ENCODE measurements around the gene ALDOC. TPM values are rescaled to one million over a fixed set of nuclear protein-coding genes. Genes with fewer than 3 reads are reported as not detected.
"Not testable (repeated sequence)": the region's sequence is repeated elsewhere in the genome, so short reads cannot be mapped to it uniquely, and the experiment has no call there.

The ALDOC gene
- 43.5 and 46.9 TPM in 2 replicates for total RNA-seq (2014; rRNA removed; shearing (Covaris generic))

DNA sequence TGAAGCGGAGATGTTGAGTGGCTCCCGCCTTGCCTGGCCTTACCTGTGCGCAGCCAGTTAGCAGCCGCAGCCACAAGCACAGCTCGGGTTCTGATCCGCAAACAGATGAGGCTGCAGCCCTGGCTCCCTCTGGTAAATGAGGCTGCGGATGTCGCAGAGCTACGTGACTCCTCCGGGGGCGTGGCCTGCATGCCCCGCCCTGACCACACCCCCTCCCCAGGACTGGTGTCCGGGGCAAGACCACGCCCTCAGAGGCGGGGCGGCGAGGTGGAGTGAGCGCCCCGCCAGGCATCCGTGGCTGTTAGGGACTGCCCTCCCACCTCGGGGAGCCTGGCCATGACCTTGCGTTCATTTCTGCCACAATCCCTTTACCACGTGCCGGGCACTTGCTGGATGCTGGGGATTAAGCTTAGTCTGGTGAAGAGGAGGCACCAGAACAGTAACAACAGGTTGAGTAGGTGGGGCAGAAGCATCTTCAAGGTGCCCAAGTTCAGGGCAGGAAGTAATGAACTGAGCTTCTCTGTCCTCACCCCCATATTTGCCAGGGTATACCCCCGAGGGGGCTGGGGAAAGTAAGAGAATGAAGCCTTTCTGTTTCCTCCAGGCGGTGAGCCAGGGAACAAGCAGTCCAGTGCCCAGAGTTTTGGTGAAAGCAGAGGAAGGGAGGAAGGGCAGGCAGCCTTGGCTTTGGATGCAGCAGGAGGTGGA is at the start of gene ALDOC:
ALDOC (minus strand) TSS at position 138 of the 708 bp plus-strand sequence. CDS start 1,363 bp downstream, outside the sequence.
- peak; percentile 93 for DNase-seq (ENCODE audit: low spot score)

DNA sequence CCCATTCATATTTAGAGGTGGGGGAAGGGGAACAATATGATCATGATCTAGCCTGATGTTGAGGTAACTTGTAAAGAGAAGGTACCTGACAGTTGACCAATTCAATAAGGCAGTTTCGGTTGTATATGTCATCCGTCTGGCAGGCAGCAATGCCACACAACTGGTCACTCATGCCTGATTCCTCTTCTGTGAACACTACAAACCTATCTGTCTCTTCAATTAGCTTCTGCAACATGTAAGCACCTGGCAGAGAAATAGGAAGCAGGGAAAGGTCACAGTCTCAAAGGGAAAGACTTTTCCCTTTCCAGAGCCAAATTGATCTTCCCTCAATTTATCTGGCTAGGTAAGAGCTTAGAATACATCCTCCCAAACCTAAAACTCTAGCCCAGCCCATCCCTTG is 47.5 kb upstream of the ALDOC start:
- DNase-seq (ENCODE audit: low spot score): no peak

DNA sequence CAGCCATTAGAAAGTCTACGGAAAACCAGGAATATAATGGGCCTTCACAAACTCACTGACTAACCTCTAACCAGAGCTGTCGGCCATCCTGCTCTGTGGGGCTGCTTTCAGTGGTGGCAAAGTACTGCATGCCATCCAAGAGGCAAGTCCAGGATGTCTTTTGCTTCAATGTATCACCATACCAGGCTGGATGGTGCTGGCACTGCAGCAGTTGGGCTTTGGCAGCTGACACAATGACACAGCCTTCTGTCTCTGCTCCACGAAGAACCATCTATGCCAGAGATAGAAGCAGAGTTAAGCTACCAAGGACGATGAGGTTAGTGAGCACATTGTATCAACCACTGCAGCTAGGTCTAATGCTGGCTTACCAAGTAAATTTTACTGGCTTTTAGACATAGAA is 47.0 kb upstream of the ALDOC start:
- DNase-seq (ENCODE audit: low spot score): no peak

GRCh38 chr17:28622186-28622585 is 45.5 kb upstream of the ALDOC start:
- no peak for DNase-seq (ENCODE audit: low spot score)

GRCh38 chr17:28620010-28620409 is 43.3 kb upstream of the ALDOC start:
- no peak for DNase-seq (ENCODE audit: low spot score)

DNA sequence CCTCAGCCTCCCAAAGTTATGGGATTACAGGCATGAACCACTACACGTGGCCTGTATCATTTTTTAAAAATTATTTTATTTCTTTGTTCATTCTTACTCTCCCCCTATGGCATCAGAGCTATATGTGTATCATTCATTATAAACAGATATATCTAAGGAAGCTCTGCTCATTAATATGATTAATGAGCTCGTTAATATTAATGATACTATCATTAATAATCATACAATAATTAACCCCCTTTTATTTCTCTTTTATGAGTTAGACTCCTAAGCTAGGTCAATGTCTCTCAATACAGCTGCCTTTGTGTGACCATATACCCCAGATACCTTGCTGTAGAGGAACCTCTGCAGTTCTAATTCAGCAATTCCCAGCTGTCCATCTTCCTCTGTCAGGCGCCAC is 41.8 kb upstream of the ALDOC start:
- DNase-seq (ENCODE audit: low spot score): no peak

DNA sequence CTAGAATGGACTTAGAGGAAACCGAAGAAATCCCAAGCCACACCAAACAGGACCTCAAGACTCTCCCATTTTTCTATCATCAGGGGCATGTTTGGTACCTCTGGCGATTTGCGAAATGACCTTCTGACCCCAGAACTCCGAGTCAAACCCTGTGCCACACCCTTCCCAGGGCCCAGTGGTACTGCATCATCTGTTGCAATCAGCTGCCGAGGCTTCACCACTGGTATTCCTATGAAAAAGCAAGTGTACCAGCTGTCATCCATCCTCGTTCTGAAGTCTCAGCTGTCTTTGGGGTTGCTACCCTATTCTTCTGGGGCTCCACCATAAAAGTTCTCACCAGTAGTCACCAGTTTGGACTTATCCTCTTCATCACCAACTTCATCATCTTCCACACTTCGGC is 39.6 kb upstream of the ALDOC start:
- no peak for DNase-seq (ENCODE audit: low spot score)

GRCh38 chr17:28615260-28615940 is 38.7 kb upstream of the ALDOC start:
- no peak for DNase-seq (ENCODE audit: low spot score)

GRCh38 chr17:28613931-28614381 is 37.3 kb upstream of the ALDOC start, which contains the start of gene RSKR:
Gene RSKR (minus strand): TSS chr17:28614185. CDS start chr17:28614161, 24 bp downstream.
- no peak for DNase-seq (ENCODE audit: low spot score)

- DNase-seq (ENCODE audit: low spot score): peak; percentile 45
Measured at GRCh38 chr17:28612936-28613872, 36.5 kb upstream of the ALDOC start.

GRCh38 chr17:28612531-28612930 is 35.8 kb upstream of the ALDOC start:
- no peak for DNase-seq (ENCODE audit: low spot score)

DNA sequence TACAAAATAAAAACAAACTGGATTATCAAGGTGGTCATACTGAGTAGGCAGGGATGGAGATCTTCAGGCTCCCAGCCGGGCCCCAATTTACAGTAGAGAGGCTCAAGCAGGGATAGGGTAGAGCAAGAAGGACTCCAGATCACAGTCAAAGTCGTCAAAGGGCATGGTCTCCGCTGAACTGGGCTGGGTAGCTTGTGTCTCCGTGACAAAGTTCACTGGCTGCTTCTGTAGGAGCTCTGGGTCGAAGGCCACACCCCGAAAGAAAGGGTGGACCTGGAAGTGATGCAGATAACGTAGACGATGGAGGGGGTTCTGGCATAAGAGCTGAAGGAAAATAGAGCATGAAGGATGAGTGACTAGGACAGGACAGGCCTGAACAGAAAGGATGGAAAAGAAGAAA is 33.7 kb upstream of the ALDOC start:
- no peak for DNase-seq (ENCODE audit: low spot score)

DNA sequence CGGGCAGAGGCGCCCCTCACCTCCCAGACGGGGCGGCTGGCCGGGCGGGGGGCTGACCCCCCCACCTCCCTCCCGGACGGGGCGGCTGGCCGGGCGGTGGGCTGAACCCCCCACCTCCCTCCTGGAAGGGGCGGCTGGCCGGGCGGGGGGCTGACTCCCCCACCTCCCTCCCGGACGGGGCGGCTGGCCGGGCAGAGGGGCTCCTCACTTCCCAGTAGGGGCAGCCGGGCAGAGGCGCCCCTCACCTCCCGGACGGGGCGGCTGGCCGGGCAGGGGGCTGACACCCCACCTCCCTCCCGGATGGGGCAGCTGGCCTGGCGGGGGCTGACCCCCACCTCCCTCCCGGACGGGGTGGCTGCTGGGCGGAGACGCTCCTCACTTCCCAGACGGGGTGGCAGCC is 27.3 kb upstream of the ALDOC start:
- not testable (repeated sequence) for DNase-seq (ENCODE audit: low spot score)

DNA sequence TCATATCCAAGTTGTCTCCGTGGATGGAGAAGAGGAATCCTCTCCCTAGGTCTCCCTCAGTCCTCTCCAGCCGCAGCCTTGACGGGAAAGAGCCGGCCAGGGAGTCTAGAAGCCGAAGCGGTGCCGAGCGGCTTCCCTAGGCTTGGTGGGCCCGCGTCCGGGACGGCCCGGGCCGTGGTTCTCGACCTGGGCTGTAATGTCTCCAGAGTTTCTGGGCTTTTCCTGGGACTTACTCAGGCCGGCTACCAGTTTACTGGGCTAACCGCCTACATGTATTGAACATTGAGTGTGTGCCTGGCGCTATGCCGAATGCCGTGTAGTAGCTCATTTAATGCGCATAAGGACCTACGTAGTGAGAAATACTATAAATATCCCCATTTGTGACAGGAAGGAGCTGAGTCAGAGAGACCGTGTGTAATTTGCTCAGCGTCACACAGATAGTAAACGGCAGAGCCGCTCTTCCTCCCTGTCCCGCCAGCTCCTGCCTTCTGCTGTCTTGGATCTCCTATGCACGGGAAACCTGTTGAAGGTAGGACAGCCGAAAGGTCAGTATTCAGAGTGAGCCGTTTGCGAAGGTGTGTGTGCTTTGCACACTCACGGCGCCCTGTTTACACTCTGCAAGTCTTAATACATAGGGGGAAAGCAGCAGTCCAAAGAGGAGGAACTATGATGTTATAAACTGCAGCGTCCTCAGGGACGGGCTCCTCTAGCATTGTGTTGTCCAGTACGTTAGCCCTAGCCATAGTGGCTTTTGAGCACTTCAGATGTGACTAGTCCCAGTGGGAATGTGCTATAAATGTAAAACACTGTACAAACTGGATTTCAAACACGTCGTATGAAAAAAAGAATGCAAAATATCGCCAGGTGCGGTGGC is 22.9 kb upstream of the ALDOC start:
- DNase-seq (ENCODE audit: low spot score): peak; percentile 83

DNA sequence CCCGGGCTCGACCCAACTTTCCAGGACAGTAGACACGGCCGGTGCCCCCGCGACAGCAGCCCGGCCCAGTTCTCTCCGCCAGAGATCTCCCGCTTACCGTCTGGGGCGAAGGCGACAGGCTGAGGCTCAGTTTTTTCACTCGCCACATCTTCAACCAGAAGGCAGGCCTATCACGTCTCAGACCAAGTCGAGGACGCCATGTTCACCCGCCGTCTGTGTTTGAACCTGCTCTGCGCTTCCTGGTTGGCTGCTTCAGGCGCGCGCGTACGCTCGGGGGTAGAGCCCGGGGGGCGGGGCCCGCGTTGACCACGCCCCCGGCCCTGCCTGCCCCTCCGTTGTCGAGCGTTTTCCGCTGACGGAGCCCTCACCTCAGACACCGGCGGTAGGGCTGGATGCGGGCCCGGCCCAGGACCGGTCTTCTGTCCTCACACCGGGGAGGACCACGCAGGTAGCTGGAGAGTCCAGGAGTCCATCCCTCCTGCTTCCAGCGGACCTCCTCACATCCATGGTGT is 22.2 kb upstream of the ALDOC start, which contains the start of gene SPAG5:
SPAG5 (minus strand) TSS at position 227 of the 512 bp plus-strand sequence; CDS start at position 148, 79 bp downstream.
- DNase-seq (ENCODE audit: low spot score): peak; percentile 95

- DNase-seq (ENCODE audit: low spot score): no peak
Measured at GRCh38 chr17:28598389-28598788, 21.7 kb upstream of the ALDOC start.

- no peak for DNase-seq (ENCODE audit: low spot score)
Measured at GRCh38 chr17:28597606-28598383, 21.1 kb upstream of the ALDOC start.

DNA sequence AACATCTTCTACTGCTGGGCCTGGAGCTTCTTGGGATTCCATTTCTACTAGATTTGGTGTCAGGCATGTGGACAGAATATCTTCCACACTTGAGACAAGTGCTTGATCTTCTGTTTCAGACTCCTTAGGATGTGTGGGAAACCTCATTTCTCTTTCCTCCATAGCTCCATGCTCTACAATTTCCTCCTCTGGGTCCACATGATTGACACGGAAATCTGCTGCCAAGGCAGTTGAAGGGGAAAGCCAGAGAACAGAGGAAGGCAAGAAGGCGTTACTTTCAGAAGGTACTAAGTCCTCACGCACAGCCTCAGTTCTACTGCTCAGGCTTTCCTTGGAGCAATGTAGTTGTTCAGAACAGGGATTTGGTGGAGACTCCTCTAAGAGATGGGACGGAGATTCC is 15.6 kb upstream of the ALDOC start:
- no peak for DNase-seq (ENCODE audit: low spot score)

GRCh38 chr17:28585851-28586250 is 9.2 kb upstream of the ALDOC start:
- DNase-seq (ENCODE audit: low spot score): no peak

DNA sequence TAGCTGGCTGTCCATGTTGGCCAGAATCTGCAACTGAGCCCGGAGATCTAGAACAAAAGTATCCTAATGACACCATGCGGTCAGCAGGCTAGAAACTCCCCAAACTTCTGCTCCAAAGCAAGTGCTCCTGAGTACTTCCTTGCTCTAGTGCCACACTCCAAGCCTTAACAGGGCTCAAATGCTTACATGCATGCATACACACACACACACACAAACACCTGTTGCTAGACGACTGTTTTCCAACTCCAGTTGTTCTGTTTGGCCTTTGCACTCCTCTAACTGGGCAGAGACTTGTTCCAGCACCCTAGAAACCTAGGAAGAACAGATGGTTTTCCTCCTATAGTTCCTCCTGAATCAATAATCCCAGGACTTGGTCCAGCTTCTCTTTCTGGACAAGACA is 7.7 kb upstream of the ALDOC start:
- no peak for DNase-seq (ENCODE audit: low spot score)
